K562 (cell line): Measurements from ENCODE around the gene TOMM22. TPM values are rescaled to one million over a fixed set of nuclear protein-coding genes. Genes with fewer than 3 reads are reported as not detected.

Experiments
- ATAC-seq: fragments of 200-7000 bp; cut with Tn5 transposase; 3 replicates; pipeline ENCODE4 v1.9.1; 2020; ENCODE audit warnings: moderate library complexity
- BruUV-seq: library from RNA; stranded (reverse); fragments of 400-500 nt; replicated peaks from 2 replicates; lab custom pipeline; 2021; lab: Mats Ljungman, UMichigan
- CTCF ChIA-PET: fragments of 300-600 bp; formaldehyde crosslinking; extraction: SDS; loops from one replicate; lab custom pipeline; 2021; ENCODE audit warnings: low intra/inter-chr PET ratio; lab: Yijun Ruan, JAX
- POLR2A ChIA-PET: fragments of 300-600, 350-650 bp; sonication (Branson Sonifier 250); formaldehyde crosslinking; extraction: SDS; loops from one replicate; lab custom pipeline; 2021; ENCODE audit warnings: antibody characterized with exemption, inconsistent platforms; lab: Yijun Ruan, JAX
- DNase-seq, 4 experiments: peaks; one replicate each; pipeline versions ENCODE4 v3.0.0 to v3.0.0-alpha.2; 2011 to 2018; ENCODE audit warnings: low spot score in 3 of 4, mixed read lengths in 3 of 4; ENCODE audit errors: extremely low read depth in 1 of 4
- FAIRE-seq: peaks from 2 replicates; lab custom pipeline; 2011; peaks lifted over from hg19 to GRCh38; lab: Jason Lieb, UNC
- H2AFZ ChIP-seq: 2 replicates; pipeline ENCODE4 v1.6.0; 2011; ENCODE audit warnings: low read depth, low read length, control low read depth, inconsistent platforms
- H3K27ac ChIP-seq: fragments of 200-600 bp; 3 replicates; pipeline ENCODE4 v1.8.0; 2011; ENCODE audit warnings: low read depth, mild to moderate bottlenecking, control low read depth, inconsistent platforms, low read length, moderate library complexity, mixed read lengths; ENCODE audit errors: extremely low read depth
- H3K27me3 ChIP-seq, 2 experiments: fragments of 300-600 bp in 1 of 2; 2 replicates in 1 of 2; 3 replicates in 1 of 2; pipeline versions ENCODE4 v1.6.0 to v1.8.0; 2011; ENCODE audit warnings: inconsistent platforms in 2 of 2, low read length in 2 of 2, mild to moderate bottlenecking in 1 of 2, mixed read lengths in 1 of 2, moderate library complexity in 1 of 2; ENCODE audit not compliant: control insufficient read depth in 2 of 2, insufficient read depth in 2 of 2
- H3K36me3 ChIP-seq: fragments of 300-600 bp; 3 replicates; pipeline ENCODE4 v1.8.0; 2011; ENCODE audit warnings: mild to moderate bottlenecking, low read length, inconsistent platforms; ENCODE audit not compliant: control insufficient read depth, insufficient read depth
- H3K4me1 ChIP-seq, 2 experiments: fragments of 200-600 bp in 1 of 2; replicated peaks in 1 of 2; 2 replicates in 1 of 2; 3 replicates in 1 of 2; pipeline versions ENCODE4 v1.5.1 to v1.8.0; 2011; ENCODE audit warnings: inconsistent platforms in 2 of 2, low read length in 2 of 2, mild to moderate bottlenecking in 1 of 2, mixed read lengths in 1 of 2, moderate library complexity in 1 of 2; ENCODE audit not compliant: control insufficient read depth in 2 of 2, insufficient read depth in 2 of 2
- H3K4me2 ChIP-seq: 2 replicates; pipeline ENCODE4 v1.6.1; 2011; ENCODE audit warnings: low read length, control low read depth, inconsistent platforms, mixed read lengths; ENCODE audit not compliant: insufficient read depth
- H3K4me3 ChIP-seq: fragments of 200-600 bp; sonication (generic), shearing (Covaris generic); 2 replicates; pipeline ENCODE4 v1.5.1; 2016; ENCODE audit warnings: control low read depth, inconsistent platforms
- H3K79me2 ChIP-seq: fragments of 200-600 bp; 3 replicates; pipeline ENCODE4 v1.8.0; 2011; ENCODE audit warnings: low read length, inconsistent platforms; ENCODE audit not compliant: control insufficient read depth, insufficient read depth
- H3K9ac ChIP-seq, 2 experiments: 2 replicates each; pipeline versions ENCODE4 v1.6.0 to v1.6.1; 2011; ENCODE audit warnings: low read depth in 2 of 2, low read length in 2 of 2, control low read depth in 1 of 2, inconsistent platforms in 1 of 2, mild to moderate bottlenecking in 1 of 2, mixed read lengths in 1 of 2; ENCODE audit not compliant: insufficient read depth in 1 of 2
- H3K9me1 ChIP-seq: one replicate; pipeline ENCODE4 v1.6.0; 2011; ENCODE audit warnings: inconsistent platforms, mild to moderate bottlenecking, low read length, moderate library complexity; ENCODE audit not compliant: control insufficient read depth, insufficient read depth
- H3K9me3 ChIP-seq: replicated peaks from 2 replicates; pipeline ENCODE4 v1.5.1; 2011; ENCODE audit warnings: low read depth, low read length, inconsistent platforms; ENCODE audit not compliant: control insufficient read depth, insufficient read depth
- H4K20me1 ChIP-seq: replicated peaks from 2 replicates; pipeline ENCODE4 v1.6.1; 2011; ENCODE audit warnings: low read length, inconsistent platforms, mixed read lengths; ENCODE audit not compliant: control insufficient read depth, insufficient read depth
- NR2F6 ChIP-seq: fragments of 450-650 bp; formaldehyde crosslinking; IDR thresholded peaks from 2 replicates; pipeline ENCODE4 v1.4.0; 2020; ENCODE audit warnings: mild to moderate bottlenecking
- YY1 ChIP-seq, 3 experiments: IDR thresholded peaks; 2 replicates each; pipeline ENCODE4 v1.6.1; 2011; ENCODE audit warnings: low read length in 2 of 3, mild to moderate bottlenecking in 2 of 3, moderate library complexity in 2 of 3, borderline replicate concordance in 1 of 3, control low read depth in 1 of 3, low read depth in 1 of 3; ENCODE audit not compliant: insufficient read depth in 3 of 3, insufficient replicate concordance in 2 of 3, control insufficient read depth in 1 of 3, insufficient read length in 1 of 3; ENCODE audit errors: extremely low read depth in 1 of 3
- WGBS: fragments of 100-300 bp; shearing (Covaris generic); methylation state at CpG from one replicate; pipeline ENCODE4 v1.1.6; 2016; ENCODE audit warnings: low coverage, mixed read lengths; ENCODE audit not compliant: insufficient coverage; ENCODE audit errors: missing lambda C conversion rate; 5-methylcytosine and 5-hydroxymethylcytosine counted together
- in situ Hi-C: fragments of 300-500 bp; cut with MboI; formaldehyde crosslinking; loops from 4 replicates; pipeline ENCODE4 v1.15.0; 2018; ENCODE audit warnings: inconsistent platforms, mixed read lengths
- intact Hi-C: fragments of 100-400 bp; cut with micrococcal nuclease; formaldehyde crosslinking; loops from 2 replicates; pipeline ENCODE4 v1.14.2; 2022
- polyA plus RNA-seq, 8 experiments: library from polyadenylated mRNA; depleted of rRNA in 4 of 8; stranded (reverse) in 5 of 8; unstranded in 3 of 8; fragments of >200 nt; fragmentation: Nextera tagmentation in 2 of 8; fragmentation: Illumina TruSeq in 1 of 8; extraction: Ambion mirVana in 2 of 8; extraction: Trizol in 1 of 8; gene quantifications; 2 replicates each; pipeline versions ENCODE4 v1.2.1 to v1.2.3, GENCODE V29; 2011 to 2014; ENCODE audit warnings: inconsistent platforms in 1 of 8, missing spikeins in 1 of 8
- total RNA-seq, 7 experiments: library from RNA; depleted of rRNA in 6 of 7; stranded (reverse); fragments of >200 nt in 6 of 7; fragmentation: Illumina TruSeq in 2 of 7; extraction: Trizol in 2 of 7; gene quantifications; 2 replicates each; pipeline versions ENCODE4 v1.2.1 to v1.2.3, GENCODE V29; 2011 to 2021; ENCODE audit warnings: low replicate concordance in 1 of 7
- TF ChIP-seq, protein P1 (sequence below): fragments of 450-650 bp; formaldehyde crosslinking; IDR thresholded peaks from 2 replicates; pipeline ENCODE4 v1.4.0; 2020; ENCODE audit warnings: mild to moderate bottlenecking, moderate library complexity

TOMM22 gene
- total and polyA plus RNA-seq, 9 of the 15 experiments (the other 6 are each of a cell fraction or from before 2014, with no cell fraction given), result 25.8 to 108 (median 73.8) TPM

DNA sequence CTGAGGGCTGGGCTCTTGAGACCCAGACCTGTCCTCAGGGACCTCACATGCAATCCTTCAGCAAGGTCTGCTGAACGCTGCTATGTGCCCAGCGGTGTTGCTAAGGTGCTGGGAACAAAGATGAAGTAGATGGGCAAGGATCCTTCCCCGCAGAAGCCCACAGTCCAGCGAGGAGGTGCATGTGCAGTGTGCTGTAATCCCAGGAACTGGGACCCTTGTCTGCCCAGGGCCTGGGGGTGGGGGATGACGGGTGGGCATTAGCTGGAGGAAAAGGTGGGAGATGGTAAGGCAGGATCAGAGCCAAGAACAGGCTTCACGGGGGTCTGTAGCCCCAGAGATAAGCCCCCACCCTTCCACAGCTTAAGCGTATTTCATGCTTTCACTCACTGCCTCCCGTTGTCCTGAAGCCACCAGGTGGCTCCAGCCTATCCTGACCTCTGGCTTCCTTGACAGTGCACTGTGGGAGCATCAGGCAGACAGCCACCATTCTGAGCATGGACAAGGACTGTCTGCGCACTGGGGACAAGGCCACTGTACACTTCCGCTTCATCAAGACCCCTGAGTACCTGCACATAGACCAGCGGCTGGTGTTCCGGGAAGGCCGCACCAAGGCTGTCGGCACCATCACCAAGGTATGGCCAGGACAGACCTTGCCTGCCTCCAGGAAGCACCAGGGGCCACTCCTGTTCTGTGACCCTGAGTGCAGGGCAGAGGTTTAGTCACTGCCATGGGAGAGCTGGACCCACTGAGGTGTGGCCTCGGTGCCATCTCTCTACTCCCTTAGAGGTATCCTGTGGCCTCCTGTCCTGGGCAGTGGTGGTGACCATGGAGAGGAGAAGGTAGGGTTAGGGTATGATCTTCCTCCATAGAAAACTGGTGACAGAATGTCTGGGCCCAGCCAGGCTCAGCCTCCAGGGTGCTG lies 46.0 kb downstream of the TOMM22 start:
- Histone ChIP-seq H3K4me3 (no peak overlapping the region), H3K36me3 (peaks cover 95% of the 10 kb centered on the region; the same call in 2 of the 3 replicates), H3K9me3 (no peaks in the 10 kb centered on the region), H3K4me1 (peaks cover 0 to 6% of the 10 kb centered on the region in 2 experiments; a peak in 2 of 5 replicates), H3K9me1 (no peaks in the 10 kb centered on the region)
- intact Hi-C loops, result no loop called here
- TF ChIP-seq, protein P1, sequence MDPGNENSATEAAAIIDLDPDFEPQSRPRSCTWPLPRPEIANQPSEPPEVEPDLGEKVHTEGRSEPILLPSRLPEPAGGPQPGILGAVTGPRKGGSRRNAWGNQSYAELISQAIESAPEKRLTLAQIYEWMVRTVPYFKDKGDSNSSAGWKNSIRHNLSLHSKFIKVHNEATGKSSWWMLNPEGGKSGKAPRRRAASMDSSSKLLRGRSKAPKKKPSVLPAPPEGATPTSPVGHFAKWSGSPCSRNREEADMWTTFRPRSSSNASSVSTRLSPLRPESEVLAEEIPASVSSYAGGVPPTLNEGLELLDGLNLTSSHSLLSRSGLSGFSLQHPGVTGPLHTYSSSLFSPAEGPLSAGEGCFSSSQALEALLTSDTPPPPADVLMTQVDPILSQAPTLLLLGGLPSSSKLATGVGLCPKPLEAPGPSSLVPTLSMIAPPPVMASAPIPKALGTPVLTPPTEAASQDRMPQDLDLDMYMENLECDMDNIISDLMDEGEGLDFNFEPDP (CRISPR knock-in tag), result no peak
- TF ChIP-seq NR2F6, result no peak
- TF ChIP-seq YY1 (IDR thresholded peaks at IDR 0.05; ENCODE audit: borderline replicate concordance in 1 of 3, control insufficient read depth in 1 of 3, extremely low read depth in 1 of 3, insufficient read depth in 3 of 3, insufficient read length in 1 of 3, insufficient replicate concordance in 2 of 3, low read depth in 1 of 3, low read length in 2 of 3), result no peak
- TF ChIP-seq, all 486 proteins: peak for 0
- POLR2A ChIA-PET, result interaction anchor here (0.6 kb wide), 1 partner anchor 18 kb away, joined by 3 read pairs; no protein-coding TSS in a partner anchor
- FAIRE-seq (no peak), DNase-seq (no peak), ATAC-seq (no peak)
- CTCF ChIA-PET, result no interaction called here
- Histone ChIP-seq H3K4me2 (no peak overlapping the region), H2AFZ (no peak overlapping the region), H3K27me3 (no peaks in the 10 kb centered on the region), H4K20me1 (no peaks in the 10 kb centered on the region), H3K9ac (no peak overlapping the region; a peak in 1 of 4 replicates), H3K27ac (no peak overlapping the region), H3K79me2 (no peaks in the 10 kb centered on the region)
- BruUV-seq, result no TSS peak
- WGBS, result 94% methylated on average over 12 of the region's 15 CpGs
- in situ Hi-C loops, result no loop called here
